Left hindlimb (tissue), 1 donor: ENCODE results near the gene TLE7.

Experiments used
- DNase-seq: peaks from one replicate; pipeline ENCODE4 v3.0.0-alpha.2; 2018

The TLE7 gene

GRCh38 chr16:71442051-71442440 is at the start of gene TLE7:
Gene TLE7, minus strand, starts transcription at chr16:71442054. Its CDS starts 8,730 bp downstream, at chr16:71433324.
- DNase-seq = no peak

GRCh38 chr16:71491054-71491453 is 49.2 kb upstream of the TLE7 start:
- DNase-seq = no peak

DNA sequence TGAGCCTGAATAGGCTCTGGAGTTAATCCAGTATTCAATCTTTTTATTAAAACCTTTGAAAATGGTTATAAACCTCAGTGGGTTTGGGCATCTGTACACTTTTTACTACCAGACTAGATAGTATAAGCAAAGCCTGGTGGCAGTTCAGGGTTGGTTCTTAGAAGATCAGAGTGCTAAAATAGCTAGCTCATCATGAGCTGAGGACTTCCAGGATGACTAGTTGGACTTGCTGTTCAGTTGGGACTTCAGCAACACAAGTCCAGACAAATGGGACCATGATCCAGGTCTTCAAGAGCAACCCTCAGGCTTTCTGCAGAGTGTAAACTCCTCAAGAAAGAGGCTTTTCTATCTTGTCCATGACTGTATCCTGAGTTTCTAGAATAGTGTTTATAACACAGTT is 48.5 kb upstream of the TLE7 start:
- DNase-seq = no peak

DNA sequence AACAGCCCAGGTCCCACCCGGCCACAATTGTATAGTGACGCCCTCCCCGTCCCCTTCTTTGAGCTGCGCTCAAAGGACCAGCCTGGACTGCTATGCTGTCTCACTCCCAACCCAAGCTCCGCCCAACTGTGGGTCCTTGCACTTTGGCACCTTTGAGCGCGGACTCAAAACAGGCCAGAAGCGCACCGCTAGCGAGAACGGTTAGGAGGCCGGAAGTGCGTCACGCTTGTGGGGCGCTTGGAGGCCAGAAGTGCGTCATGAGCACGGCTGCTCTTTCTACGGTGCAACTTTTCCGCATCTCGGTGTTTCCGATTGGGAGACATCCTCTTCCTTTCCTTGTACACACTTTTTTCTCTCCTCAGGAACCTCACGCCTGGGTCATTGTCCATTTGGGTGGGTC is 47.3 kb upstream of the TLE7 start, which contains the start of gene ZNF19:
ZNF19 (minus strand) TSS at position 203 of the 400 bp plus-strand sequence. CDS start 7,210 bp downstream, outside the sequence.
- no peak for DNase-seq

- peak; percentile 89 for DNase-seq
These were observed 42.4 kb upstream of the TLE7 start for GRCh38 chr16:71484006-71484893.

DNA sequence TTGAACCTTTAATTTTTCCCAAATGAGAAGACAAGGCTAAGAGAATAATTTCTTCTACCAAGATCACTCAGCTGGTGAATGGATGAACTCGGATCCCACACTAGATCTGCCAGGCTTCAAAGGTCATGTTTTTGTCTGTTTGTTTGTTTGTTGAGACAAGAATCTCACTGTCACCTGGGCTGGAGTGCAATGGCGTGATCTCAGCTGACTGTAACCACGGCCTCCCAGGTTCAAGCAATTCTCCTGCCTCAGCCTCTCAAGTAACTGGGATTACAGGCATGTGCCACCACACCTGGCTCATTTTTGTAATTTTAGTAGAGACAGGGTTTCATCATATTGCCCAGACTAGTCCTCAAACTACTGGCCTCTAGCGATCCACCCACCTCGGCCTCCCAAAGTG is 40.7 kb upstream of the TLE7 start:
- no peak for DNase-seq

- DNase-seq = no peak
These were observed 39.1 kb upstream of the TLE7 start for GRCh38 chr16:71480956-71481355.

GRCh38 chr16:71479420-71479819 is 37.6 kb upstream of the TLE7 start:
- DNase-seq = no peak

DNA sequence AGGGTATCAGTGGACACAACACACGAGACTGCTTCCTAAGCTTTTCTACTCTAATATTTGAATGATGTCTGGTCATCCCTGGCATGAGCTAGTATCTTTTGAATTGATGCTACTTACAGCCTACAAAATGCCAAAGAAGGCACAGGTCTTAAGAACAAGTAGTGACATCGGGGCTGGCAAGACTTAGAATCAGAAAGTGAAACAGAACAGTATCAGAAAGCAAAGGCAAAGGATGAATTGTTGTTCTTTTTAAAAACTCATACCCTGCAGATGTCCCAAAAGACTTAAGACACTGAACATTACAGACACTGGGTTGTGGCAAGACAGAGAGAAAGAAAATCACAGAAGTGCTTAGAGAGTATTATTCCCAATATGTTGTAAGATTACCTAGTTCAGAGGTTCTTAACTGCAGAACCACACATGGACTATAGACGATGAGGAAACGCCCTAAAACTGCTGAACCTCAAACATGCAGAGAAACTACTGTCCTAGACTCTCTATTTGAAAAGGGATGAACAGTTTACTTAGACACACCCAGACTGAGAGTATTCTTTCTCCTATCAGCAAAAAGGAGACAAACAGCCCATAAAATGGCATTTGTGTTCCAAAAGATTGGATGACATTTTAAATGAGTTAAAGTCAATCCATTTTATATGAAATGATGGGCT is 34.7 kb upstream of the TLE7 start:
- DNase-seq = no peak

GRCh38 chr16:71474864-71475263 is 33.0 kb upstream of the TLE7 start:
- no peak for DNase-seq

GRCh38 chr16:71473891-71474290 is 32.0 kb upstream of the TLE7 start:
- DNase-seq = no peak

DNA sequence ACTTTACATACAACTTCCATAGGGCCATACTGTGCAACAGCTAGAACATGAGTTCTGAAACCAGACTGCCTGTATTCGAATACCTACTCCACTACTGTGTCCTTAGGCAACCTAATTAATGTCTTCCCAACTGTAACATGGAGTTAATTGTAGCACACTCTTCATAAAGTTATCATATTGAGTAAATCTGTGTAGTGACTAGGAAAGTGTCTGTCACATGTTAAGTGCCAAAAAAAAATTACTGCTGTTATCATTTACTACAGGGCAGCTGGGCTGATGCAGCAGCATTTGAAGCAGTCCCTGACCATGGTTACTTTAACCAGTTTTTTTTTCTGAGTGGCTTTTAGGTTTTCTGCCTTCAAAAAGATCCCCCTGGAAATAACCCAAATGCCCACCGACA is 31.1 kb upstream of the TLE7 start:
- DNase-seq = no peak

DNA sequence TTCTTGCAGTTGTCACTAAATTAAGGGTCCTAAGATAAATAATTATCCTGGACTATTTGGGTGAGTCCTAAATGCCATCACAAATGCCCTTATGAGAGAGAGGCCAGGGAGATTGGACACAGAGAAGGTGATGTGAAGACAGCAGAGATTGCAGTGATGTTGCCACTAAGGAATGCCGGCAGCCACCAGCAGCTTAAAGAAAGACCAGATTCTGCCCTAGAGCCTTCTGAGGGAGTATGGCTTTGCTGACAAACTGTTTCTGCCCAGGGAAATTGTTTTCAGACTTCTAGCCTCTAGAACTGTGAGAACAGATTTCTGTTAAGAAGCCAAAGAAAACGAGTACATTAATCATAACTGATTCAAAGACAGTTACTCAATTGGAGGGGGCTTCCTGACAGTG is 30.2 kb upstream of the TLE7 start:
- no peak for DNase-seq

DNA sequence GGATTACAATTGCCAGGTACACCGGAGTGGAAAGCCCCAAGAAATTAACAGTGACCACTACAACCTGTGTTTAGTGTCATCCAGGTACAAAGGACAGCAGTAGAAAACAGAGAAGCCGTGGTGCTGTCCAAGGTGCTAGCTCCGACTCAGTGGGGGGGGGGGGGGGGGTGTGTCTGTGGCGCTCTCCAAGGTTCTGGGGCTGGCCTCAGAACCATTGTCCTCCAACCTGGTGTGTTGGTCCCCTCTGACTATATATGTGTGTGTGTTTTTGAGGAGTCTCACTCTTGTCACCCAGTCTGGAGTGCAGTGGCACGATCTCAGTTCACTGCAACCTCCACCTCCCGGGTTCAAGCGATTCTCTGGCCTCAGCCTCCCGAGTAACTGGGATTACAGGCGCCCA is 26.0 kb upstream of the TLE7 start:
- DNase-seq = peak; percentile 43

DNA sequence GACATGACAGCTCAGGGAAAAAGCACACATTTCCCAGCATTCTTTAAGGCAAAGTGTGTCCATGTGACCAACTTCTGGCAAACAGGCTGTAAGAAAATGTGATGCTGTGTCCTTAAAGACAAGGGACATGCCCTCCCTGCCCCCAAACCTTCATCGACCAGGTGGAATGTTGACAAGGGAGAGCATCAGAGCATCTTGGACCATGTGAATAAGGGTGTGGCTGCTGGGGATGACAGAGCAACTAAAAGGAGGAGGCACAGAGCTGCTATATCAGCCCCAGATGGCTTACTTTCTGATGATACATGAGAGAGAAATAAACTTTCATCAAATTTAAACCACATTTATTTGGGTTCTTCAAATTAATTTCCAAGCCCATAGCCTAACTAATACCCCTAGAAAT is 22.4 kb upstream of the TLE7 start:
- no peak for DNase-seq

- peak; percentile 85 for DNase-seq
These were observed 20.1 kb upstream of the TLE7 start, which contains the start of gene ZNF23 for GRCh38 chr16:71461686-71462648. Gene ZNF23, minus strand, starts transcription at chr16:71462247. Its CDS starts 5,451 bp downstream, at chr16:71456796.

DNA sequence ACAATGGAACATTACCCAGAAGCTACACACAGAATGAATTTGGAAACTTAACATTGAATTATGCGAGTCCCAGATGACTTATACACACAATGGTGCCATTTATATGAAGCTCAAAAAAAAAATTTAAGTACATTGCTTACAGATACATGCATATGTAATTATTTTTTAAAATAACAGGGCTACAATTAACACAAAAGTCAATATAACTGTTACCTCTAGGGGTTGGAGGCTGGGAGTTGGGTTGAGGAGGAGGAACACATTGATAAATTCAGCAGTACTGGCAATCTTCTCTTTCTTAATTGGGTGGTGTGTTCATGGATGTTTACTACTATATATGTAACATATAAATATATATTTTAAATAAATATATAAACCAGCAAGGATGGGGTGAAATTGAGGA is 19.1 kb upstream of the TLE7 start:
- no peak for DNase-seq

- DNase-seq = no peak
These were observed 18.4 kb upstream of the TLE7 start for GRCh38 chr16:71460236-71460635.

- no peak for DNase-seq
These were observed 17.7 kb upstream of the TLE7 start for GRCh38 chr16:71459510-71459909.

DNA sequence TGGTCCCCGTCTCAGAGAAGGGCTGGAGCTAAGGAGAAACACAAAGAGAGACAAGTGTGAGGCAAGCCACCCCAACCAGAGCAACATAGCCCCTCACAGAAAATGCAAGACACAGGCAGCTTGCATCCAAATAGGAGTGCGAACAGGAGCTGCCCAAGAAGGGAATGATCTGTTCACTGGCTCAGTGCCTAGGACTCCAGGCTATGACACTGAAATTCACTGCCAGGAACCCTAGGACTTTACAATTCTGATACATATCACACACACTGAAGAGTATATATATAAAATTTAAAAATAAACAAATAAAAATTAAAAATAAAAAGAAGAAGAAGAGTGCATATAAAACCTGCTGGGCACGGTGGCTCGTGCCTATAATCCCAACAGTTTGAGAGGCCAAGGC is 14.9 kb upstream of the TLE7 start:
- no peak for DNase-seq

GRCh38 chr16:71453036-71453435 is 11.2 kb upstream of the TLE7 start:
- no peak for DNase-seq

DNA sequence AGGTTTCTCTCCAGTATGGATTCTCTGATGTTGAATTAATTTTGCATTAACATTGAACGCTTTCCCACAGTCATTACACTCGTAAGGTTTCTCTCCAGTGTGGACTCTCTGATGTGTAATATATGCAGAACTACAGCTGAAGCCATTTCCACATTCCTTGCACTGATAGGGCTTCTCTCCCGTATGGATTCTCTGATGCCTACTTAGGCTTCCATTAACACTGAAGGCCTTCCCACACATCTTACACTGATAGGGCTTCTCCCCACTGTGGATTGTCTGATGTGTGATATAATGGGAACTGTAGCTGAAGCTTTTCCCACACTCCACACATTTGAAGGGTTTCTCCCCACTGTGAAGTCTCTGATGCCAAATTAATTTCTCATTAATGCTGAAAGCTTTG is 7.2 kb upstream of the TLE7 start:
- no peak for DNase-seq
